CD8-positive, alpha-beta memory T cell (primary cell): Measurements from ENCODE around the gene MAK. TPM values are rescaled to one million over a fixed set of nuclear protein-coding genes. Genes with fewer than 3 reads are reported as not detected.
"Not testable (repeated sequence)": the region's sequence is repeated elsewhere in the genome, so short reads cannot be mapped to it uniquely, and the experiment has no call there.

ENCODE experiments used
- CTCF ChIA-PET: fragments of 350-600 bp; sonication (Branson Sonifier 250); formaldehyde crosslinking; loops from one replicate; lab custom pipeline; 2021; ENCODE audit warnings: antibody characterized with exemption; lab: Charles Lee
- POLR2A ChIA-PET: fragments of 350-600 bp; sonication (Branson Sonifier 250); formaldehyde crosslinking; loops from one replicate; lab custom pipeline; 2021; ENCODE audit warnings: antibody characterized with exemption; lab: Charles Lee
- DNase-seq, 5 donors: peaks; one replicate each; pipeline versions ENCODE4 v3.0.0 to v3.0.0-alpha.2; 2020 to 2022; ENCODE audit warnings: mixed read lengths in 1 of 5
- H3K27ac ChIP-seq: one replicate; pipeline ENCODE4 v1.7.0; 2013; ENCODE audit warnings: low read depth, mild to moderate bottlenecking, low read length, moderate library complexity
- H3K27me3 ChIP-seq: 2 replicates; pipeline ENCODE4 v1.7.0; 2013; ENCODE audit warnings: low read length, mild to moderate bottlenecking; ENCODE audit not compliant: insufficient read depth, poor library complexity, severe bottlenecking
- H3K36me3 ChIP-seq: 2 replicates; pipeline ENCODE4 v1.7.0; 2013; ENCODE audit warnings: mild to moderate bottlenecking, low read length, moderate library complexity; ENCODE audit not compliant: insufficient read depth
- H3K4me1 ChIP-seq: 2 replicates; pipeline ENCODE4 v1.7.0; 2013; ENCODE audit warnings: mild to moderate bottlenecking, low read length, moderate library complexity; ENCODE audit not compliant: insufficient read depth
- H3K4me3 ChIP-seq: 2 replicates; pipeline ENCODE4 v1.7.0; 2013; ENCODE audit warnings: mild to moderate bottlenecking, low read length
- H3K9me3 ChIP-seq: 2 replicates; pipeline ENCODE4 v1.7.0; 2013; ENCODE audit warnings: mild to moderate bottlenecking, low read length
- H3K27ac Mint-ChIP-seq, 8 donors: one replicate each; pipeline ENCODE4 v1.8.0; 2020 to 2021; ENCODE audit warnings: mixed read lengths in 8 of 8, mild to moderate bottlenecking in 6 of 8, inconsistent platforms in 3 of 8, moderate library complexity in 3 of 8
- H3K27me3 Mint-ChIP-seq, 2 donors: one replicate each; pipeline ENCODE4 v1.8.0; 2020 to 2021; ENCODE audit warnings: mixed read lengths in 2 of 2, mild to moderate bottlenecking in 1 of 2, moderate library complexity in 1 of 2
- H3K36me3 Mint-ChIP-seq, 3 donors: one replicate each; pipeline ENCODE4 v1.8.0; 2020 to 2021; ENCODE audit warnings: mixed read lengths in 3 of 3, inconsistent platforms in 1 of 3, mild to moderate bottlenecking in 1 of 3
- H3K4me1 Mint-ChIP-seq, 3 donors: one replicate each; pipeline ENCODE4 v1.8.0; 2020 to 2021; ENCODE audit warnings: mixed read lengths in 3 of 3, inconsistent platforms in 1 of 3, mild to moderate bottlenecking in 1 of 3
- H3K4me3 Mint-ChIP-seq, 7 donors: one replicate each; pipeline ENCODE4 v1.8.0; 2020 to 2021; ENCODE audit warnings: mixed read lengths in 7 of 7, mild to moderate bottlenecking in 6 of 7, moderate library complexity in 4 of 7, inconsistent platforms in 2 of 7
- H3K9me3 Mint-ChIP-seq, 5 donors: one replicate each; pipeline ENCODE4 v1.8.0; 2020 to 2022; ENCODE audit warnings: mixed read lengths in 5 of 5, mild to moderate bottlenecking in 3 of 5, moderate library complexity in 2 of 5, inconsistent platforms in 1 of 5
- polyA plus RNA-seq: library from polyadenylated mRNA; unstranded; fragments of 300-500 nt; fragmentation: Illumina TruSeq; gene quantifications from one replicate; pipeline ENCODE4 v1.2.3, GENCODE V29; 2021
- total RNA-seq, 2 experiments: library from RNA; stranded (reverse); gene quantifications; one replicate each; pipeline ENCODE4 v1.2.3, GENCODE V29; 2021

The MAK gene
- total and polyA plus RNA-seq, 3 experiments from 2014 or later, result 1.8 to 2.3 TPM; not detected in 1

GRCh38 chr6:10824819-10825218 lies 13.5 kb downstream of the MAK start:
- ChIA-PET POLR2A (no interaction called here), CTCF (no interaction called here)
- no peaks in the 10 kb centered on the region for H3K27me3 ChIP-seq
- H3K4me1 ChIP-seq, result no peaks in the 10 kb centered on the region
- H3K9me3 Mint-ChIP-seq, result no peaks in the 10 kb centered on the region
- H3K4me3 ChIP-seq, result no peak overlapping the region
- DNase-seq, result no peak
- peaks cover 1 to 7% (median 3%) of the 10 kb centered on the region in 3 donors for H3K36me3 Mint-ChIP-seq
- no peaks in the 10 kb centered on the region for H3K36me3 ChIP-seq
- H3K4me3 Mint-ChIP-seq, result no peak overlapping the region
- no peak overlapping the region for H3K27ac Mint-ChIP-seq
- H3K9me3 ChIP-seq, result no peaks in the 10 kb centered on the region
- no peak overlapping the region for H3K27ac ChIP-seq
- H3K4me1 Mint-ChIP-seq, result no peaks in the 10 kb centered on the region
- H3K27me3 Mint-ChIP-seq, result no peaks in the 10 kb centered on the region

- CTCF ChIA-PET, result no interaction called here
These were observed 14.0 kb downstream of the MAK start for GRCh38 chr6:10824297-10824696.

GRCh38 chr6:10814176-10814575 lies 24.2 kb downstream of the MAK start:
- H3K4me3 Mint-ChIP-seq, CTCF ChIA-PET, H3K4me3 ChIP-seq, DNase-seq, H3K27ac Mint-ChIP-seq, H3K27ac ChIP-seq, H3K27me3 ChIP-seq, H3K4me1 ChIP-seq, H3K27me3 Mint-ChIP-seq, H3K9me3 Mint-ChIP-seq, POLR2A ChIA-PET, H3K9me3 ChIP-seq, H3K36me3 ChIP-seq, H3K36me3 Mint-ChIP-seq, H3K4me1 Mint-ChIP-seq: not testable (repeated sequence)

More at GRCh38 chr6:10824297-10824696, 14.0 kb downstream of the MAK start:
- Histone ChIP-seq H3K36me3 (no peaks in the 10 kb centered on the region), H3K4me3 (no peak overlapping the region), H3K4me1 (no peaks in the 10 kb centered on the region), H3K9me3 (no peaks in the 10 kb centered on the region), H3K27me3 (no peaks in the 10 kb centered on the region), H3K27ac (no peak overlapping the region)
- Mint-ChIP-seq H3K4me1 (no peaks in the 10 kb centered on the region), H3K9me3 (no peaks in the 10 kb centered on the region), H3K4me3 (no peak overlapping the region), H3K36me3 (peaks cover 1 to 7% (median 3%) of the 10 kb centered on the region in 3 donors), H3K27ac (no peak overlapping the region), H3K27me3 (no peaks in the 10 kb centered on the region)
- POLR2A ChIA-PET, result no interaction called here
- no peak for DNase-seq

GRCh38 chr6:10809098-10809497 lies 29.2 kb downstream of the MAK start:
- no peaks in the 10 kb centered on the region for H3K36me3 ChIP-seq
- Mint-ChIP-seq H3K4me3 (no peak overlapping the region), H3K4me1 (no peaks in the 10 kb centered on the region), H3K36me3 (peaks cover 1 to 9% (median 9%) of the 10 kb centered on the region in 3 donors), H3K27me3 (no peaks in the 10 kb centered on the region), H3K27ac (no peak overlapping the region), H3K9me3 (no peaks in the 10 kb centered on the region)
- H3K27me3 ChIP-seq, result no peaks in the 10 kb centered on the region
- ChIA-PET CTCF (no interaction called here), POLR2A (no interaction called here)
- H3K4me1 ChIP-seq, result no peaks in the 10 kb centered on the region
- DNase-seq, result no peak
- H3K4me3 ChIP-seq, result no peak overlapping the region
- no peak overlapping the region for H3K27ac ChIP-seq
- H3K9me3 ChIP-seq, result no peaks in the 10 kb centered on the region

GRCh38 chr6:10808376-10808775 lies 30.0 kb downstream of the MAK start:
- POLR2A ChIA-PET, result no interaction called here

GRCh38 chr6:10801224-10801848 lies 37.0 kb downstream of the MAK start:
- CTCF ChIA-PET, result interaction anchor here (0.8 to 3.6 kb wide), 11 partner anchors 8 to 333 kb away, joined by 3 to 47 read pairs (median 4); partner anchors contain the start of gene PAK1IP1
- no peak overlapping the region for H3K27ac Mint-ChIP-seq
- peaks cover 3 to 5% (median 4%) of the 10 kb centered on the region in 3 donors for H3K36me3 Mint-ChIP-seq
- Histone ChIP-seq H3K9me3 (no peaks in the 10 kb centered on the region), H3K36me3 (no peaks in the 10 kb centered on the region), H3K4me3 (no peak overlapping the region), H3K27me3 (no peaks in the 10 kb centered on the region), H3K27ac (no peak overlapping the region), H3K4me1 (no peaks in the 10 kb centered on the region)
- H3K27me3 Mint-ChIP-seq, result peaks cover 0 to 2% of the 10 kb centered on the region in 2 donors
- peak; percentile 30 to 76 (median 42) for DNase-seq
- H3K4me1 Mint-ChIP-seq, result no peaks in the 10 kb centered on the region
- POLR2A ChIA-PET, result no interaction called here
- no peaks in the 10 kb centered on the region for H3K9me3 Mint-ChIP-seq
- H3K4me3 Mint-ChIP-seq, result no peak overlapping the region

More at GRCh38 chr6:10808376-10808775, 30.0 kb downstream of the MAK start:
- no peak overlapping the region for H3K27ac Mint-ChIP-seq
- no peaks in the 10 kb centered on the region for H3K36me3 ChIP-seq
- no peaks in the 10 kb centered on the region for H3K27me3 ChIP-seq
- no peak for DNase-seq
- H3K4me1 Mint-ChIP-seq, result no peaks in the 10 kb centered on the region
- no peaks in the 10 kb centered on the region for H3K9me3 ChIP-seq
- peaks cover 0 to 9% (median 9%) of the 10 kb centered on the region in 3 donors for H3K36me3 Mint-ChIP-seq
- no peaks in the 10 kb centered on the region for H3K9me3 Mint-ChIP-seq
- no peak overlapping the region for H3K27ac ChIP-seq
- H3K4me1 ChIP-seq, result no peaks in the 10 kb centered on the region
- H3K4me3 Mint-ChIP-seq, result no peak overlapping the region
- H3K4me3 ChIP-seq, result no peak overlapping the region
- H3K27me3 Mint-ChIP-seq, result no peaks in the 10 kb centered on the region
- CTCF ChIA-PET, result no interaction called here

GRCh38 chr6:10800810-10801209 lies 37.5 kb downstream of the MAK start:
- Histone ChIP-seq H3K27ac (no peak overlapping the region), H3K4me3 (no peak overlapping the region), H3K27me3 (no peaks in the 10 kb centered on the region), H3K36me3 (no peaks in the 10 kb centered on the region), H3K4me1 (no peaks in the 10 kb centered on the region), H3K9me3 (no peaks in the 10 kb centered on the region)
- no peaks in the 10 kb centered on the region for H3K4me1 Mint-ChIP-seq
- no peaks in the 10 kb centered on the region for H3K9me3 Mint-ChIP-seq
- DNase-seq, result peak in 1 of 5 donors; percentile 2
- peaks cover 0 to 2% of the 10 kb centered on the region in 2 donors for H3K27me3 Mint-ChIP-seq
- H3K27ac Mint-ChIP-seq, result no peak overlapping the region
- CTCF ChIA-PET, result interaction anchor here (0.8 to 3.6 kb wide), 7 partner anchors 8 to 325 kb away, joined by 3 to 47 read pairs (median 4); partner anchors contain the start of gene PAK1IP1
- no peak overlapping the region for H3K4me3 Mint-ChIP-seq
- POLR2A ChIA-PET, result no interaction called here
- H3K36me3 Mint-ChIP-seq, result peaks cover 3 to 4% (median 3%) of the 10 kb centered on the region in 3 donors

GRCh38 chr6:10794239-10794638 lies 44.1 kb downstream of the MAK start:
- Histone ChIP-seq H3K36me3 (no peaks in the 10 kb centered on the region), H3K4me3 (no peak overlapping the region), H3K27me3 (no peaks in the 10 kb centered on the region), H3K4me1 (no peaks in the 10 kb centered on the region), H3K9me3 (no peaks in the 10 kb centered on the region), H3K27ac (no peak overlapping the region)
- Mint-ChIP-seq H3K4me1 (peaks cover 3 to 9% (median 8%) of the 10 kb centered on the region in 3 donors), H3K27me3 (peaks cover 0 to 2% of the 10 kb centered on the region in 2 donors), H3K27ac (peak overlapping the region in 1 of 8 donors; percentile 74), H3K36me3 (peaks cover 0 to 19% (median 8%) of the 10 kb centered on the region in 3 donors), H3K4me3 (no peak overlapping the region), H3K9me3 (no peaks in the 10 kb centered on the region)
- no peak for DNase-seq
- ChIA-PET CTCF (interaction anchor here (1.5 to 3.8 kb wide), 2 partner anchors 8 to 315 kb away, joined by 8 to 13 read pairs; no protein-coding TSS in a partner anchor), POLR2A (no interaction called here)
